Endothelial cell of umbilical vein (primary cell): Measurements from ENCODE around the gene NELFCD. TPM values are rescaled to one million over a fixed set of nuclear protein-coding genes. Genes with fewer than 3 reads are reported as not detected.

Experiments used
- BruUV-seq: library from RNA; stranded (reverse); fragments of 400-500 nt; replicated peaks from 2 replicates; lab custom pipeline; 2021; lab: Mats Ljungman, UMichigan
- CTCF ChIA-PET: fragments of 300-600, 350-600 bp; sonication (Branson Sonifier 250); formaldehyde crosslinking; loops from one replicate; lab custom pipeline; 2021; ENCODE audit warnings: antibody characterized with exemption, inconsistent platforms; lab: Charles Lee
- POLR2A ChIA-PET: fragments of 300-600, 350-600 bp; sonication (Branson Sonifier 250); formaldehyde crosslinking; loops from one replicate; lab custom pipeline; 2021; ENCODE audit warnings: antibody characterized with exemption, inconsistent platforms; lab: Charles Lee
- DNase-seq: peaks from one replicate; pipeline ENCODE4 v3.0.0-alpha.2; 2011; ENCODE audit warnings: low read depth, low spot score
- FAIRE-seq: peaks from 2 replicates; lab custom pipeline; 2011; peaks lifted over from hg19 to GRCh38; lab: Jason Lieb, UNC
- H2AFZ ChIP-seq: 2 replicates; pipeline ENCODE4 v1.6.0; 2012; ENCODE audit warnings: low read depth, low read length, control low read depth, inconsistent platforms
- H3K27ac ChIP-seq: 2 replicates; pipeline ENCODE4 v1.5.1; 2011; ENCODE audit warnings: low read depth, mild to moderate bottlenecking, control low read depth, low read length, moderate library complexity; ENCODE audit not compliant: insufficient read depth
- H3K27me3 ChIP-seq, 2 experiments: 2 replicates each; pipeline versions ENCODE4 v1.6.0 to v1.6.1; 2011; ENCODE audit warnings: low read length in 2 of 2, mixed read lengths in 1 of 2; ENCODE audit not compliant: control insufficient read depth in 2 of 2, insufficient read depth in 2 of 2
- H3K36me3 ChIP-seq, 2 experiments: 2 replicates in 1 of 2; 3 replicates in 1 of 2; pipeline ENCODE4 v1.5.1; 2011; ENCODE audit warnings: low read length in 2 of 2, mild to moderate bottlenecking in 1 of 2, moderate library complexity in 1 of 2; ENCODE audit not compliant: control insufficient read depth in 2 of 2, insufficient read depth in 2 of 2; ENCODE audit errors: extremely low read depth in 1 of 2
- H3K4me1 ChIP-seq: 3 replicates; pipeline ENCODE4 v1.5.1; 2011; ENCODE audit warnings: mild to moderate bottlenecking, low read length; ENCODE audit not compliant: control insufficient read depth, insufficient read depth; ENCODE audit errors: extremely low read depth
- H3K4me2 ChIP-seq: 2 replicates; pipeline ENCODE4 v1.6.1; 2011; ENCODE audit warnings: low read length, control low read depth, mixed read lengths; ENCODE audit not compliant: insufficient read depth
- H3K4me3 ChIP-seq, 3 experiments: fragments of 200-600 bp in 1 of 3; sonication (generic), shearing (Covaris generic) in 1 of 3; replicated peaks in 1 of 3; 2 replicates each; pipeline ENCODE4 v1.5.1; 2011 to 2016; ENCODE audit warnings: control low read depth in 3 of 3, low read length in 3 of 3, mild to moderate bottlenecking in 2 of 3, inconsistent platforms in 1 of 3, low read depth in 1 of 3, moderate library complexity in 1 of 3; ENCODE audit not compliant: insufficient read depth in 1 of 3
- H3K79me2 ChIP-seq: 2 replicates; pipeline ENCODE4 v1.6.0; 2012; ENCODE audit warnings: low read length, inconsistent platforms; ENCODE audit not compliant: control insufficient read depth, insufficient read depth
- H3K9ac ChIP-seq: replicated peaks from 2 replicates; pipeline ENCODE3; 2011; ENCODE audit warnings: low read length, control low read depth; ENCODE audit not compliant: insufficient read depth; ENCODE audit errors: extremely low read depth
- H3K9me1 ChIP-seq: replicated peaks from 3 replicates; pipeline ENCODE4 v1.6.0; 2011; ENCODE audit warnings: mild to moderate bottlenecking, low read length; ENCODE audit not compliant: control insufficient read depth, insufficient read depth; ENCODE audit errors: extremely low read depth
- H3K9me3 ChIP-seq: replicated peaks from 2 replicates; pipeline ENCODE4 v1.5.1; 2012; ENCODE audit warnings: low read length, inconsistent platforms; ENCODE audit not compliant: control insufficient read depth, insufficient read depth
- H4K20me1 ChIP-seq: replicated peaks from 2 replicates; pipeline ENCODE3; 2011; ENCODE audit warnings: mild to moderate bottlenecking, low read length; ENCODE audit not compliant: control insufficient read depth, insufficient read depth; ENCODE audit errors: extremely low read depth
- EZH2 ChIP-seq: IDR thresholded peaks from 2 replicates; pipeline ENCODE4 v1.6.1; 2012; ENCODE audit warnings: borderline replicate concordance, low read depth, mild to moderate bottlenecking, moderate library complexity, low read length, inconsistent platforms; ENCODE audit not compliant: severe bottlenecking
- GATA2 ChIP-seq: IDR thresholded peaks from 2 replicates; pipeline ENCODE4 v1.7.0; 2011; ENCODE audit warnings: low read depth, mild to moderate bottlenecking, moderate library complexity, mixed read lengths, low read length; ENCODE audit not compliant: insufficient read length, insufficient read depth
- JUN ChIP-seq: IDR thresholded peaks from 2 replicates; pipeline ENCODE4 v1.6.1; 2011; ENCODE audit warnings: borderline replicate concordance, low read depth; ENCODE audit not compliant: insufficient read length, insufficient read depth
- POLR2A ChIP-seq: IDR thresholded peaks from 2 replicates; pipeline ENCODE4 v1.6.1; 2012; ENCODE audit warnings: low read depth, mild to moderate bottlenecking, control low read depth, low read length
- POLR2AphosphoS5 ChIP-seq: IDR thresholded peaks from 2 replicates; pipeline ENCODE4 v1.6.1; 2012; ENCODE audit warnings: low read depth, mild to moderate bottlenecking, control low read depth, low read length, moderate library complexity; ENCODE audit not compliant: insufficient read depth
- dilution Hi-C: fragments of 300-500 bp; cut with MboI; formaldehyde crosslinking; loops from one replicate; pipeline ENCODE4 v1.15.0; 2019; ENCODE audit warnings: low sequenced_read_pairs; ENCODE audit not compliant: extremely low pct_ligation_motif_present
- intact Hi-C: fragments of 100-400 bp; cut with micrococcal nuclease; formaldehyde crosslinking; loops from one replicate; pipeline ENCODE4 v1.10.0; 2022
- polyA plus RNA-seq, 4 experiments: library from polyadenylated mRNA; depleted of rRNA in 3 of 4; stranded (reverse) in 3 of 4; unstranded in 1 of 4; fragments of >200 nt; gene quantifications; 2 replicates each; pipeline versions ENCODE4 v1.2.1 to v1.2.3, GENCODE V29; 2011 to 2012; ENCODE audit warnings: missing spikeins in 1 of 4
- total RNA-seq: library from RNA; stranded (reverse); gene quantifications from 2 replicates; pipeline ENCODE4 v1.2.3, GENCODE V29; 2021
- TF ChIP-seq, protein P1 (sequence below): IDR thresholded peaks from 2 replicates; pipeline ENCODE4 v1.6.1; 2011; ENCODE audit not compliant: insufficient read depth, insufficient read length

NELFCD gene
- total and polyA plus RNA-seq, 2 donors (not counting 3 experiments of a cell fraction or from before 2014, with no cell fraction given) = 90.1 to 92.5 TPM

DNA sequence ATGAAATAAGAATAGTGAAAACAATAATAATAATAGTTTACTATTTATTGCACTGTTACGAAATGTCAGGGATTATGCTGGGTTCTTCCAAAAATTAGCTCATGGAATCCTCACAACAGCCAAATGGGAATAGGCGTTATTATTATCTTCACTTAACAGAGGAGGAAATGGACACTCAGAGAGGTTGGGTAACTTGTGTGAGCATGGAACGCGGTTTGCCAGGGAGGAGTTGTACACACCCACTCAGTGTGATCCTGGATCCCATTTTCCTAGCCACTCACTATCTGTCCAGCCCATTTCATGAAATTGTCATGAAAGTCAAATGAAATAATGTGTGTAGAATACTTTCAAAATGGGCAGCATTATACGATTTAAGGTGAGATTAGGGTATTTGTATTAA, 4.6 kb downstream of the NELFCD start:
- Histone ChIP-seq H3K4me3 (no peak overlapping the region), H3K27ac (no peak overlapping the region), H4K20me1 (no peaks in the 10 kb centered on the region), H3K9ac (no peak overlapping the region), H3K36me3 (peaks cover 16 to 28% of the 10 kb centered on the region in 2 experiments), H3K4me2 (no peak overlapping the region), H2AFZ (no peak overlapping the region), H3K27me3 (no peaks in the 10 kb centered on the region), H3K9me1 (no peaks in the 10 kb centered on the region), H3K4me1 (peaks cover 3% of the 10 kb centered on the region), H3K79me2 (peaks cover 46% of the 10 kb centered on the region), H3K9me3 (no peaks in the 10 kb centered on the region)
- BruUV-seq = no TSS peak
- ChIA-PET POLR2A (no interaction called here), CTCF (no interaction called here)
- dilution Hi-C loops (no loop called here), intact Hi-C loops (loop anchor here (10.0 kb wide), 1 partner anchor 239 kb away; no protein-coding TSS in a partner anchor)
- FAIRE-seq (no peak), DNase-seq (no peak)
- TF ChIP-seq JUN (no peak), POLR2AphosphoS5 (no peak), EZH2 (no peak), POLR2A (no peak)
- TF ChIP-seq, protein P1, sequence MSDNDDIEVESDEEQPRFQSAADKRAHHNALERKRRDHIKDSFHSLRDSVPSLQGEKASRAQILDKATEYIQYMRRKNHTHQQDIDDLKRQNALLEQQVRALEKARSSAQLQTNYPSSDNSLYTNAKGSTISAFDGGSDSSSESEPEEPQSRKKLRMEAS = no peak

DNA sequence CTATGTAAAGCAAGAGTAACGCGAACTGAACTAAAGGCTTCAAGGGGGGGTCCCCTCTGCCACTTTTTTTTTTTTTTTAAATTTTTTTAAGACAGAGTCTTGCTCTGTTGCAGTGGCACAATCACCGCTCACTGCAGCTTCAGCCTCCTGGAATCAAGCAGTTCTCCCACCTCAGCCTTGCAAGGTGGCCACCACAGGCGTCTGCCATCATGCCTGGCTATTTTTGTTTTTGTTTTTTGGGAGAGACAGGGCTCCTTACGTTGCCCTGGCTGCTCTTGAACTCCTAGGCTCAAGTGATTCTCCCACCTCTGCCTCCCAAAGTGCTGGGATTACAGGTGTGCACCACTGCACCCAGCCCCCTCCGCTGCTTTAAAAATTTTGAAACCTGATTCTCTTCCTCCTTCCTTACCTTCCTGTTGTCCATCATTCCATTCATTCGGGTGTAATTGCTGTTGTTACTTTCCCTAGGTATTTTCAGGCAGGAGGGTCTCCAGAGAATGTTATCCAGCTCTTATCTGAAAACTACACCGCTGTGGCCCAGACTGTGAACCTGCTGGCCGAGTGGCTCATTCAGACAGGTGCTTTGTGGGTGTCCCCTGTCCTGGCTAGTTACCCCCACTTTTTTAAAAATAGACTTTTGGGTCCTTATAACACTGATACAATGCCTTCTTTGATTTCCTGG, 5.4 kb downstream of the NELFCD start:
- H3K9me1 ChIP-seq = no peaks in the 10 kb centered on the region
- H3K79me2 ChIP-seq = peaks cover 46% of the 10 kb centered on the region
- no peaks in the 10 kb centered on the region for H4K20me1 ChIP-seq
- no peak overlapping the region for H2AFZ ChIP-seq
- no peak overlapping the region for H3K4me3 ChIP-seq
- peaks cover 3% of the 10 kb centered on the region for H3K4me1 ChIP-seq
- no peaks in the 10 kb centered on the region for H3K9me3 ChIP-seq
- no TSS peak for BruUV-seq
- no peak overlapping the region for H3K4me2 ChIP-seq
- dilution Hi-C loops = no loop called here
- DNase-seq (no peak), FAIRE-seq (no peak)
- H3K36me3 ChIP-seq = peaks cover 19 to 36% of the 10 kb centered on the region in 2 experiments
- no peak overlapping the region for H3K9ac ChIP-seq
- no peaks in the 10 kb centered on the region for H3K27me3 ChIP-seq
- POLR2A ChIA-PET = no interaction called here
- TF ChIP-seq GATA2 (no peak), POLR2A (no peak)
- H3K27ac ChIP-seq = no peak overlapping the region
- intact Hi-C loops = loop anchor here (10.0 kb wide), 1 partner anchor 238 kb away; no protein-coding TSS in a partner anchor
- CTCF ChIA-PET = no interaction called here
